ENCODE measurements around the gene MCFD2.
A peak's percentile ranks its signal among the peaks of the same experiment; 100 is the strongest.

MCFD2 gene

GRCh38 chr2:46915281-46915810 is at the start of gene MCFD2:
TSS of gene MCFD2 (minus strand) at chr2:46915806. CDS start at chr2:46909171, 6,635 bp downstream.
- DNase-seq, result peak; percentile 31

GRCh38 chr2:46964835-46965560 is 49.4 kb upstream of the MCFD2 start:
- no peak for DNase-seq

GRCh38 chr2:46963941-46964673 is 48.5 kb upstream of the MCFD2 start:
- DNase-seq, result no peak

- no peak for DNase-seq
These were observed 47.6 kb upstream of the MCFD2 start for GRCh38 chr2:46963210-46963609.

GRCh38 chr2:46962751-46963150 is 47.1 kb upstream of the MCFD2 start:
- no peak for DNase-seq

- peak; percentile 48 for DNase-seq
These were observed 45.0 kb upstream of the MCFD2 start for GRCh38 chr2:46960618-46961017.

GRCh38 chr2:46958431-46959017 is 42.9 kb upstream of the MCFD2 start:
- DNase-seq, result no peak

GRCh38 chr2:46956981-46957531 is 41.5 kb upstream of the MCFD2 start:
- DNase-seq, result no peak

GRCh38 chr2:46955764-46956163 is 40.2 kb upstream of the MCFD2 start:
- no peak for DNase-seq

- DNase-seq, result peak; percentile 63
These were observed 39.5 kb upstream of the MCFD2 start for GRCh38 chr2:46954951-46955571.

GRCh38 chr2:46952171-46952570 is 36.6 kb upstream of the MCFD2 start:
- DNase-seq, result no peak

GRCh38 chr2:46951290-46952064 is 35.9 kb upstream of the MCFD2 start:
- no peak for DNase-seq

GRCh38 chr2:46950314-46950713 is 34.7 kb upstream of the MCFD2 start:
- DNase-seq, result no peak

- no peak for DNase-seq
These were observed 32.2 kb upstream of the MCFD2 start for GRCh38 chr2:46947841-46948240.

GRCh38 chr2:46945671-46946070 is 30.1 kb upstream of the MCFD2 start:
- DNase-seq, result no peak

- DNase-seq, result no peak
These were observed 28.5 kb upstream of the MCFD2 start for GRCh38 chr2:46943881-46944798.

GRCh38 chr2:46942891-46943626 is 27.5 kb upstream of the MCFD2 start:
- DNase-seq, result no peak

GRCh38 chr2:46942143-46942526 is 26.5 kb upstream of the MCFD2 start:
- no peak for DNase-seq

GRCh38 chr2:46939626-46940359 is 24.2 kb upstream of the MCFD2 start:
- no peak for DNase-seq

GRCh38 chr2:46937471-46937901 is 21.9 kb upstream of the MCFD2 start:
- no peak for DNase-seq

Measured in 8988T (cell line).